Measurements from ENCODE around the gene DCPS. TPM values are rescaled to one million over a fixed set of nuclear protein-coding genes. Genes with fewer than 3 reads are reported as not detected.

Gene DCPS
- total RNA-seq, 2 experiments from 2014 or later = 34.9 to 39.5 TPM

- peaks cover 27% of the 10 kb centered on the region for H3K36me3 Mint-ChIP-seq (ENCODE audit: low read depth)
- no peak for DNase-seq
- H3K27me3 Mint-ChIP-seq (ENCODE audit: low read depth) = no peaks in the 10 kb centered on the region
- H3K27ac Mint-ChIP-seq = peak overlapping the region; percentile 43
- H3K4me1 Mint-ChIP-seq (ENCODE audit: low read depth) = peaks cover 32% of the 10 kb centered on the region
- peak overlapping the region; percentile 44 for H3K4me3 Mint-ChIP-seq
- intact Hi-C loops (cut with micrococcal nuclease) = loop anchor here (1.0 to 10.0 kb wide), 4 partner anchors 13 to 677 kb away; partner anchors contain the start of gene DCPS
- CTCF ChIA-PET = interaction anchor here (1.0 to 3.3 kb wide), 2 partner anchors 37 to 163 kb away, joined by 4 to 12 read pairs; no protein-coding TSS in a partner anchor
- peaks cover 10% of the 10 kb centered on the region for H3K9me3 Mint-ChIP-seq
Measured at GRCh38 chr11:126317432-126317755, 13.5 kb downstream of the DCPS start.

GRCh38 chr11:126317756-126318573 is 14.1 kb downstream of the DCPS start:
- Mint-ChIP-seq H3K9me3 (peaks cover 10% of the 10 kb centered on the region), H3K36me3 (ENCODE audit: low read depth) (peaks cover 25% of the 10 kb centered on the region), H3K27me3 (ENCODE audit: low read depth) (no peaks in the 10 kb centered on the region), H3K4me3 (peak overlapping the region; percentile 44), H3K27ac (peak overlapping the region; percentile 43), H3K4me1 (ENCODE audit: low read depth) (peaks cover 32% of the 10 kb centered on the region)
- peak; percentile 59 for DNase-seq
- CTCF ChIA-PET = interaction anchor here (1.0 to 3.3 kb wide), 6 partner anchors 7 to 163 kb away, joined by 3 to 19 read pairs (median 4); no protein-coding TSS in a partner anchor
- intact Hi-C loops (cut with micrococcal nuclease) = loop anchor here (1.0 to 10.0 kb wide), 5 partner anchors 14 to 677 kb away; partner anchors contain the start of gene DCPS

GRCh38 chr11:126318574-126319373 is 14.9 kb downstream of the DCPS start:
- peaks cover 32% of the 10 kb centered on the region for H3K4me1 Mint-ChIP-seq (ENCODE audit: low read depth)
- H3K4me3 Mint-ChIP-seq = peak overlapping the region; percentile 44
- intact Hi-C loops (cut with micrococcal nuclease) = loop anchor here (1.0 to 10.0 kb wide), 3 partner anchors 35 to 676 kb away; no protein-coding TSS in a partner anchor
- peak; percentile 53 for DNase-seq
- H3K36me3 Mint-ChIP-seq (ENCODE audit: low read depth) = peaks cover 25% of the 10 kb centered on the region
- no peaks in the 10 kb centered on the region for H3K27me3 Mint-ChIP-seq (ENCODE audit: low read depth)
- peaks cover 10% of the 10 kb centered on the region for H3K9me3 Mint-ChIP-seq
- CTCF ChIA-PET = interaction anchor here (0.7 to 3.3 kb wide), 9 partner anchors 8 to 162 kb away, joined by 3 to 19 read pairs (median 4); no protein-coding TSS in a partner anchor
- H3K27ac Mint-ChIP-seq = peak overlapping the region; percentile 43

GRCh38 chr11:126319374-126319740 is 15.5 kb downstream of the DCPS start:
- Mint-ChIP-seq H3K36me3 (ENCODE audit: low read depth) (peaks cover 20% of the 10 kb centered on the region), H3K4me3 (no peak overlapping the region), H3K27ac (no peak overlapping the region), H3K9me3 (peaks cover 7% of the 10 kb centered on the region), H3K27me3 (ENCODE audit: low read depth) (no peaks in the 10 kb centered on the region), H3K4me1 (ENCODE audit: low read depth) (peaks cover 32% of the 10 kb centered on the region)
- intact Hi-C loops (cut with micrococcal nuclease) = loop anchor here (5.0 to 10.0 kb wide), 2 partner anchors 98 to 675 kb away; no protein-coding TSS in a partner anchor
- no peak for DNase-seq
- CTCF ChIA-PET = interaction anchor here (0.7 to 3.3 kb wide), 8 partner anchors 8 to 161 kb away, joined by 3 to 19 read pairs (median 4); no protein-coding TSS in a partner anchor

- Mint-ChIP-seq H3K27me3 (ENCODE audit: low read depth) (no peaks in the 10 kb centered on the region), H3K4me3 (no peak overlapping the region), H3K4me1 (ENCODE audit: low read depth) (peaks cover 19% of the 10 kb centered on the region), H3K27ac (no peak overlapping the region), H3K36me3 (ENCODE audit: low read depth) (no peaks in the 10 kb centered on the region), H3K9me3 (no peaks in the 10 kb centered on the region)
- intact Hi-C loops (cut with micrococcal nuclease) = no loop called here
- CTCF ChIA-PET = interaction anchor here (0.7 kb wide), 1 partner anchor 30 kb away, joined by 3 read pairs; no protein-coding TSS in a partner anchor
- DNase-seq = no peak
Measured at GRCh38 chr11:126322996-126323395, 19.1 kb downstream of the DCPS start.

GRCh38 chr11:126327281-126328000 is 23.6 kb downstream of the DCPS start:
- DNase-seq = no peak
- no peaks in the 10 kb centered on the region for H3K27me3 Mint-ChIP-seq (ENCODE audit: low read depth)
- no peak overlapping the region for H3K27ac Mint-ChIP-seq
- peaks cover 3% of the 10 kb centered on the region for H3K36me3 Mint-ChIP-seq (ENCODE audit: low read depth)
- H3K4me3 Mint-ChIP-seq = no peak overlapping the region
- H3K9me3 Mint-ChIP-seq = no peaks in the 10 kb centered on the region
- intact Hi-C loops (cut with micrococcal nuclease) = no loop called here
- CTCF ChIA-PET = interaction anchor here (1.4 kb wide), 1 partner anchor 9 kb away, joined by 3 read pairs; no protein-coding TSS in a partner anchor
- peaks cover 6% of the 10 kb centered on the region for H3K4me1 Mint-ChIP-seq (ENCODE audit: low read depth)

GRCh38 chr11:126328001-126328390 is 24.1 kb downstream of the DCPS start:
- H3K36me3 Mint-ChIP-seq (ENCODE audit: low read depth) = peaks cover 3% of the 10 kb centered on the region
- H3K4me1 Mint-ChIP-seq (ENCODE audit: low read depth) = peaks cover 6% of the 10 kb centered on the region
- H3K9me3 Mint-ChIP-seq = no peaks in the 10 kb centered on the region
- CTCF ChIA-PET = interaction anchor here (1.4 kb wide), 1 partner anchor 9 kb away, joined by 3 read pairs; no protein-coding TSS in a partner anchor
- no peak overlapping the region for H3K27ac Mint-ChIP-seq
- intact Hi-C loops (cut with micrococcal nuclease) = no loop called here
- DNase-seq = no peak
- no peak overlapping the region for H3K4me3 Mint-ChIP-seq
- no peaks in the 10 kb centered on the region for H3K27me3 Mint-ChIP-seq (ENCODE audit: low read depth)

- H3K27ac Mint-ChIP-seq = no peak overlapping the region
- intact Hi-C loops (cut with micrococcal nuclease) = no loop called here
- peaks cover 6% of the 10 kb centered on the region for H3K4me1 Mint-ChIP-seq (ENCODE audit: low read depth)
- CTCF ChIA-PET = interaction anchor here (1.4 kb wide), 1 partner anchor 10 kb away, joined by 3 read pairs; no protein-coding TSS in a partner anchor
- DNase-seq = no peak
- no peak overlapping the region for H3K4me3 Mint-ChIP-seq
- peaks cover 3% of the 10 kb centered on the region for H3K36me3 Mint-ChIP-seq (ENCODE audit: low read depth)
- no peaks in the 10 kb centered on the region for H3K9me3 Mint-ChIP-seq
- H3K27me3 Mint-ChIP-seq (ENCODE audit: low read depth) = no peaks in the 10 kb centered on the region
Measured at GRCh38 chr11:126328444-126328843, 24.6 kb downstream of the DCPS start.

GRCh38 chr11:126328938-126329643 is 25.2 kb downstream of the DCPS start:
- Mint-ChIP-seq H3K4me3 (no peak overlapping the region), H3K4me1 (ENCODE audit: low read depth) (peaks cover 6% of the 10 kb centered on the region), H3K27ac (no peak overlapping the region), H3K36me3 (ENCODE audit: low read depth) (peaks cover 3% of the 10 kb centered on the region), H3K9me3 (no peaks in the 10 kb centered on the region), H3K27me3 (ENCODE audit: low read depth) (no peaks in the 10 kb centered on the region)
- no peak for DNase-seq
- CTCF ChIA-PET = interaction anchor here (1.4 kb wide), 1 partner anchor 10 kb away, joined by 3 read pairs; no protein-coding TSS in a partner anchor
- intact Hi-C loops (cut with micrococcal nuclease) = no loop called here

- Mint-ChIP-seq H3K27ac (no peak overlapping the region), H3K4me3 (no peak overlapping the region), H3K9me3 (no peaks in the 10 kb centered on the region), H3K36me3 (ENCODE audit: low read depth) (peaks cover 3% of the 10 kb centered on the region), H3K4me1 (ENCODE audit: low read depth) (peaks cover 6% of the 10 kb centered on the region), H3K27me3 (ENCODE audit: low read depth) (no peaks in the 10 kb centered on the region)
- no peak for DNase-seq
- intact Hi-C loops (cut with micrococcal nuclease) = no loop called here
- CTCF ChIA-PET = interaction anchor here (1.0 kb wide), 1 partner anchor 19 kb away, joined by 3 read pairs; no protein-coding TSS in a partner anchor
Measured at GRCh38 chr11:126329644-126330211, 25.9 kb downstream of the DCPS start.

GRCh38 chr11:126331286-126331685 is 27.4 kb downstream of the DCPS start:
- Mint-ChIP-seq H3K9me3 (no peaks in the 10 kb centered on the region), H3K36me3 (ENCODE audit: low read depth) (peaks cover 10% of the 10 kb centered on the region), H3K27ac (no peak overlapping the region), H3K4me3 (no peak overlapping the region), H3K27me3 (ENCODE audit: low read depth) (no peaks in the 10 kb centered on the region), H3K4me1 (ENCODE audit: low read depth) (peaks cover 8% of the 10 kb centered on the region)
- intact Hi-C loops (cut with micrococcal nuclease) = no loop called here
- CTCF ChIA-PET = no interaction called here
- no peak for DNase-seq

All from activated naive CD4-positive, alpha-beta T cell treated with anti-CD3 and anti-CD28 coated beads for 36 hours (primary cell).